HL-60 (cell line): ENCODE measurements around the gene CFAP61.

Experiments used
- DNase-seq, 2 experiments: peaks; one replicate each; pipeline ENCODE4 v3.0.0-alpha.2; 2010 to 2020; ENCODE audit warnings: low read depth in 1 of 2, low spot score in 1 of 2
- H3K27ac ChIP-seq: fragments of 250-450 bp; sonication (Bioruptor Pico); replicated peaks from 2 replicates; pipeline ENCODE4 v1.5.1; 2020; ENCODE audit warnings: mild to moderate bottlenecking, moderate library complexity
- H3K27me3 ChIP-seq: fragments of 250-450 bp; sonication (Bioruptor Pico); 2 replicates; pipeline ENCODE4 v1.5.1; 2021; ENCODE audit warnings: mild to moderate bottlenecking, moderate library complexity; ENCODE audit not compliant: insufficient read depth, poor library complexity, severe bottlenecking
- H3K4me3 ChIP-seq: replicated peaks from 2 replicates; pipeline ENCODE4 v1.5.1; 2011; ENCODE audit warnings: mild to moderate bottlenecking, control low read depth, low read length; ENCODE audit not compliant: insufficient read depth
- GABPA ChIP-seq: IDR thresholded peaks from 2 replicates; pipeline ENCODE4 v1.6.1; 2012; ENCODE audit warnings: low read depth
- POLR2AphosphoS5 ChIP-seq: IDR thresholded peaks from 2 replicates; pipeline ENCODE4 v1.6.1; 2012; ENCODE audit warnings: low read depth
- SPI1 ChIP-seq: IDR thresholded peaks from 2 replicates; pipeline ENCODE4 v1.6.1; 2012; ENCODE audit warnings: low read depth, mild to moderate bottlenecking, borderline replicate concordance
- TF ChIP-seq, protein P1 (sequence below): IDR thresholded peaks from 2 replicates; pipeline ENCODE4 v1.6.1; 2012; ENCODE audit warnings: low read depth; ENCODE audit not compliant: insufficient replicate concordance
- TF ChIP-seq, protein P2 (sequence below): IDR thresholded peaks from one replicate; pipeline ENCODE4 v1.5.1; 2011; ENCODE audit warnings: low read length, control low read depth, inconsistent platforms; ENCODE audit not compliant: insufficient read depth

CFAP61 gene

DNA sequence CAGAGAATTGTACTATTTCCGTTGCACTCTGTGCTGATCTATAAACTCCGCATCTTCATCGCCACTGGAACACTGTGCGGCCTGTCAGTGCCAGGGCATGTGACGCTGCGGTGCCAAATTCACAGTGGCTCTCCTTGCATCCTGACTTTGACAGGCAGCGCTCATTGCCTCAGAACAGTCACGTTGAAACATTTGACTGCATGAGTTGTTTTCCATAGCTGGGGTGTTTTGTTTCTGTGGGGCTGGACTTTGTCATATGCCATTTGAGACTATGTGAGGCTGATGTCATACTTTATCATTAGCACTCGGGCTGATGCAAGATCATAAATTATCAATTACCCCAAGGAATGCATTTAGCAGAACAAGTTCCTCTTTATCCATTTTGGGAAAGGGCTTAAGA is 32.7 kb downstream of the CFAP61 start:
- DNase-seq, result no peak
- no peak for TF ChIP-seq POLR2AphosphoS5
- TF ChIP-seq, protein P1, sequence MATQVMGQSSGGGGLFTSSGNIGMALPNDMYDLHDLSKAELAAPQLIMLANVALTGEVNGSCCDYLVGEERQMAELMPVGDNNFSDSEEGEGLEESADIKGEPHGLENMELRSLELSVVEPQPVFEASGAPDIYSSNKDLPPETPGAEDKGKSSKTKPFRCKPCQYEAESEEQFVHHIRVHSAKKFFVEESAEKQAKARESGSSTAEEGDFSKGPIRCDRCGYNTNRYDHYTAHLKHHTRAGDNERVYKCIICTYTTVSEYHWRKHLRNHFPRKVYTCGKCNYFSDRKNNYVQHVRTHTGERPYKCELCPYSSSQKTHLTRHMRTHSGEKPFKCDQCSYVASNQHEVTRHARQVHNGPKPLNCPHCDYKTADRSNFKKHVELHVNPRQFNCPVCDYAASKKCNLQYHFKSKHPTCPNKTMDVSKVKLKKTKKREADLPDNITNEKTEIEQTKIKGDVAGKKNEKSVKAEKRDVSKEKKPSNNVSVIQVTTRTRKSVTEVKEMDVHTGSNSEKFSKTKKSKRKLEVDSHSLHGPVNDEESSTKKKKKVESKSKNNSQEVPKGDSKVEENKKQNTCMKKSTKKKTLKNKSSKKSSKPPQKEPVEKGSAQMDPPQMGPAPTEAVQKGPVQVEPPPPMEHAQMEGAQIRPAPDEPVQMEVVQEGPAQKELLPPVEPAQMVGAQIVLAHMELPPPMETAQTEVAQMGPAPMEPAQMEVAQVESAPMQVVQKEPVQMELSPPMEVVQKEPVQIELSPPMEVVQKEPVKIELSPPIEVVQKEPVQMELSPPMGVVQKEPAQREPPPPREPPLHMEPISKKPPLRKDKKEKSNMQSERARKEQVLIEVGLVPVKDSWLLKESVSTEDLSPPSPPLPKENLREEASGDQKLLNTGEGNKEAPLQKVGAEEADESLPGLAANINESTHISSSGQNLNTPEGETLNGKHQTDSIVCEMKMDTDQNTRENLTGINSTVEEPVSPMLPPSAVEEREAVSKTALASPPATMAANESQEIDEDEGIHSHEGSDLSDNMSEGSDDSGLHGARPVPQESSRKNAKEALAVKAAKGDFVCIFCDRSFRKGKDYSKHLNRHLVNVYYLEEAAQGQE, result no peak
- TF ChIP-seq SPI1, result no peak
- TF ChIP-seq, protein P2, sequence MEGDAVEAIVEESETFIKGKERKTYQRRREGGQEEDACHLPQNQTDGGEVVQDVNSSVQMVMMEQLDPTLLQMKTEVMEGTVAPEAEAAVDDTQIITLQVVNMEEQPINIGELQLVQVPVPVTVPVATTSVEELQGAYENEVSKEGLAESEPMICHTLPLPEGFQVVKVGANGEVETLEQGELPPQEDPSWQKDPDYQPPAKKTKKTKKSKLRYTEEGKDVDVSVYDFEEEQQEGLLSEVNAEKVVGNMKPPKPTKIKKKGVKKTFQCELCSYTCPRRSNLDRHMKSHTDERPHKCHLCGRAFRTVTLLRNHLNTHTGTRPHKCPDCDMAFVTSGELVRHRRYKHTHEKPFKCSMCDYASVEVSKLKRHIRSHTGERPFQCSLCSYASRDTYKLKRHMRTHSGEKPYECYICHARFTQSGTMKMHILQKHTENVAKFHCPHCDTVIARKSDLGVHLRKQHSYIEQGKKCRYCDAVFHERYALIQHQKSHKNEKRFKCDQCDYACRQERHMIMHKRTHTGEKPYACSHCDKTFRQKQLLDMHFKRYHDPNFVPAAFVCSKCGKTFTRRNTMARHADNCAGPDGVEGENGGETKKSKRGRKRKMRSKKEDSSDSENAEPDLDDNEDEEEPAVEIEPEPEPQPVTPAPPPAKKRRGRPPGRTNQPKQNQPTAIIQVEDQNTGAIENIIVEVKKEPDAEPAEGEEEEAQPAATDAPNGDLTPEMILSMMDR, result no peak
- no peak for TF ChIP-seq GABPA
- H3K27me3 ChIP-seq, result no peaks in the 10 kb centered on the region
- H3K4me3 ChIP-seq, result no peak overlapping the region
- H3K27ac ChIP-seq, result no peak overlapping the region

DNA sequence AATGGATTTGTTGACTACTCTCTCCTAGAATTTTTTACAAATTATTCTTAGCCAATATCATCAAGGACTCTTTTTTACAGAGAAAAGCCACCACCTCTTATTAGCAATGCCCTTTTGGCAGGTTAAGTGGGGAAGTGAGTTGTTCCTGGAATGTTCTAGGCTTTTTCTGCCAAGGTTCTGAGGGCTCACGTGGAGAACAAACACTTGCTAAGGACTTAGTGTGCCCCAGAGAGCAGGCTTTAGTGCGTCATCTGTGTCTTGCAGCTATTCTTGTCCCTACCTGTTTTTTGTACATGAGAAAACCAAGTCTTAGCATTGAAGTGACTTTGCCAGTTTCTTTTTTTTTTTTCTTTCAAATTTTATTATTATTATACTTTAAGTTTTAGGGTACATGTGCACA is 33.5 kb downstream of the CFAP61 start:
- Histone ChIP-seq H3K27me3 (no peaks in the 10 kb centered on the region), H3K4me3 (no peak overlapping the region), H3K27ac (no peak overlapping the region)
- TF ChIP-seq, protein P2, result no peak
- TF ChIP-seq POLR2AphosphoS5, result no peak
- TF ChIP-seq, protein P1, result no peak
- no peak for DNase-seq

DNA sequence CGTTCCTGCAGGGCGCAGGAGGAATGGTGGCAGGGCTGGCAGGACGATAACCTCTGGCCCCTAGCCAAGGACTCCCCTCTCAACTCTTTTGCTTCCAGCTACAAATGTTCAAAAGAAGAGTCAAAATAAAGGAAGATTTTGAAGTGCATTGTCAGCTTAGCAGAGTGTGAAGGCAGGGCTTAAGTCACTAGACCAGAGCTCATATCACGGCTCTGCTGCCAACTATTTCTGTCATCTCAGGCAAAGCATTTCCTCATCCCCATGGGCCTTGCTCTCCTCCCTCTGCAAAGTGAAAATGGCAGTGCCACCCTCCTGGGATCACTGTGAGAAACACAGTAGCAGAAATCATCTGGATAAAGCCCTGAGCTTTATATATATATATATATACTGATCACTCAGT is 36.7 kb downstream of the CFAP61 start:
- Histone ChIP-seq H3K27ac (no peak overlapping the region), H3K27me3 (no peaks in the 10 kb centered on the region), H3K4me3 (no peak overlapping the region)
- DNase-seq, result no peak
- TF ChIP-seq SPI1, result no peak
- no peak for TF ChIP-seq POLR2AphosphoS5
- TF ChIP-seq, protein P2, result no peak
- TF ChIP-seq, protein P1, result no peak
- TF ChIP-seq GABPA, result no peak
